NT2/D1 (cell line): Measurements from ENCODE around the gene GFER.

Experiments
- YY1 ChIP-seq: IDR thresholded peaks from 2 replicates; pipeline ENCODE4 v1.6.1; 2011; ENCODE audit not compliant: insufficient read length, insufficient read depth
- ZNF274 ChIP-seq: IDR thresholded peaks from 2 replicates; pipeline ENCODE4 v1.6.1; 2011; ENCODE audit warnings: mild to moderate bottlenecking, low read depth, low read length

- TF ChIP-seq YY1, result no peak
- TF ChIP-seq ZNF274, result no peak
Measured at GRCh38 chr16:2001456-2002355, 17.7 kb downstream of the GFER start.
